ENCODE data around the gene SORL1. TPM values are rescaled to one million over a fixed set of nuclear protein-coding genes. Genes with fewer than 3 reads are reported as not detected.

The SORL1 gene, protein sequence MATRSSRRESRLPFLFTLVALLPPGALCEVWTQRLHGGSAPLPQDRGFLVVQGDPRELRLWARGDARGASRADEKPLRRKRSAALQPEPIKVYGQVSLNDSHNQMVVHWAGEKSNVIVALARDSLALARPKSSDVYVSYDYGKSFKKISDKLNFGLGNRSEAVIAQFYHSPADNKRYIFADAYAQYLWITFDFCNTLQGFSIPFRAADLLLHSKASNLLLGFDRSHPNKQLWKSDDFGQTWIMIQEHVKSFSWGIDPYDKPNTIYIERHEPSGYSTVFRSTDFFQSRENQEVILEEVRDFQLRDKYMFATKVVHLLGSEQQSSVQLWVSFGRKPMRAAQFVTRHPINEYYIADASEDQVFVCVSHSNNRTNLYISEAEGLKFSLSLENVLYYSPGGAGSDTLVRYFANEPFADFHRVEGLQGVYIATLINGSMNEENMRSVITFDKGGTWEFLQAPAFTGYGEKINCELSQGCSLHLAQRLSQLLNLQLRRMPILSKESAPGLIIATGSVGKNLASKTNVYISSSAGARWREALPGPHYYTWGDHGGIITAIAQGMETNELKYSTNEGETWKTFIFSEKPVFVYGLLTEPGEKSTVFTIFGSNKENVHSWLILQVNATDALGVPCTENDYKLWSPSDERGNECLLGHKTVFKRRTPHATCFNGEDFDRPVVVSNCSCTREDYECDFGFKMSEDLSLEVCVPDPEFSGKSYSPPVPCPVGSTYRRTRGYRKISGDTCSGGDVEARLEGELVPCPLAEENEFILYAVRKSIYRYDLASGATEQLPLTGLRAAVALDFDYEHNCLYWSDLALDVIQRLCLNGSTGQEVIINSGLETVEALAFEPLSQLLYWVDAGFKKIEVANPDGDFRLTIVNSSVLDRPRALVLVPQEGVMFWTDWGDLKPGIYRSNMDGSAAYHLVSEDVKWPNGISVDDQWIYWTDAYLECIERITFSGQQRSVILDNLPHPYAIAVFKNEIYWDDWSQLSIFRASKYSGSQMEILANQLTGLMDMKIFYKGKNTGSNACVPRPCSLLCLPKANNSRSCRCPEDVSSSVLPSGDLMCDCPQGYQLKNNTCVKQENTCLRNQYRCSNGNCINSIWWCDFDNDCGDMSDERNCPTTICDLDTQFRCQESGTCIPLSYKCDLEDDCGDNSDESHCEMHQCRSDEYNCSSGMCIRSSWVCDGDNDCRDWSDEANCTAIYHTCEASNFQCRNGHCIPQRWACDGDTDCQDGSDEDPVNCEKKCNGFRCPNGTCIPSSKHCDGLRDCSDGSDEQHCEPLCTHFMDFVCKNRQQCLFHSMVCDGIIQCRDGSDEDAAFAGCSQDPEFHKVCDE (N-terminal part only)
- 1.5 to 1.7 TPM (median 1.6 TPM) in 5 replicates for total RNA-seq (2022; extraction: Qiagen RNA extraction)

DNA sequence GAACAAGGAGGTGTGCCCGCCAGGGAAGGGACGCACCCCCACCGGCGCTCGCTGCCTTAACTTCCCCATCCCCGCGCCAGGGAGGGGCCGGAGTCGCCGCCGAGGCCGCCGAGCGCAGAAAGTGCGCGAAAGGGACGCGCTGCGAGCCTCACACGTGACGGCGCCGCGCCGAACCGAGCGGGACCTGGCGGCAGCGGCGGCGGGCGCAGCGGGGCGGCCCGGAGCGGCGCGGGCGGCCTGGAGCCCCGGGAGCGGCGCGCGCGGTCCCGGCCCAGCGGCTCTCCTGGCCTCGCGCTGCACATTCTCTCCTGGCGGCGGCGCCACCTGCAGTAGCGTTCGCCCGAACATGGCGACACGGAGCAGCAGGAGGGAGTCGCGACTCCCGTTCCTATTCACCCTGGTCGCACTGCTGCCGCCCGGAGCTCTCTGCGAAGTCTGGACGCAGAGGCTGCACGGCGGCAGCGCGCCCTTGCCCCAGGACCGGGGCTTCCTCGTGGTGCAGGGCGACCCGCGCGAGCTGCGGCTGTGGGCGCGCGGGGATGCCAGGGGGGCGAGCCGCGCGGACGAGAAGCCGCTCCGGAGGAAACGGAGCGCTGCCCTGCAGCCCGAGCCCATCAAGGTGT lies at the start of gene SORL1:
Gene SORL1 (plus strand): TSS at position 329 of the 623 bp plus-strand sequence. CDS start 18 bp downstream, at position 347.

GRCh38 chr11:121452609-121453150 lies 566 bp downstream of the SORL1 start, which contains the start of gene SORL1-AS1:
Gene SORL1-AS1, minus strand, starts transcription at chr11:121452967.

Other genes with a start within 250 kb of the SORL1 start
- 9.9 to 11.3 TPM (median 10.7 TPM) in 5 replicates for gene SC5D, start 159.5 kb upstream of the SORL1 start, total RNA-seq (2022; extraction: Qiagen RNA extraction)